Mesenteric fat pad (tissue), 1 donor: ENCODE measurements around the gene UPK1A. TPM values are rescaled to one million over a fixed set of nuclear protein-coding genes. Genes with fewer than 3 reads are reported as not detected.
"Not testable (repeated sequence)": the region's sequence is repeated elsewhere in the genome, so short reads cannot be mapped to it uniquely, and the experiment has no call there.

ENCODE experiments used
- DNase-seq: peaks from one replicate; pipeline ENCODE4 v3.0.0-alpha.2; 2020; ENCODE audit warnings: low spot score
- total RNA-seq: library from RNA; stranded (reverse); fragmentation: NEBNext Ultra II Directional; extraction: Animal tissue kit (Norgen Biotek cat#: 25700); gene quantifications from one replicate; pipeline ENCODE4 v1.2.1, GENCODE V29; 2021
- donor health status: DM: yes; HTN: yes; CAD: no.

Gene UPK1A
- total RNA-seq, 1 donor from 2014 or later, result 0.45 TPM

GRCh38 chr19:35716801-35717664 lies 50.7 kb downstream of the UPK1A start:
- DNase-seq, result peak; percentile 97

- no peak for DNase-seq
Observed at GRCh38 chr19:35717665-35718344, 51.5 kb downstream of the UPK1A start, which contains the start of gene KMT2B. KMT2B (plus strand) TSS chr19:35718003; CDS start chr19:35718019, 16 bp downstream.

GRCh38 chr19:35718345-35719041 lies 52.2 kb downstream of the UPK1A start:
- DNase-seq, result no peak

- DNase-seq, result no peak
Observed at GRCh38 chr19:35719402-35720162, 53.3 kb downstream of the UPK1A start.

GRCh38 chr19:35720163-35720524 lies 53.8 kb downstream of the UPK1A start:
- no peak for DNase-seq

- DNase-seq, result no peak
Observed at GRCh38 chr19:35720648-35721047, 54.3 kb downstream of the UPK1A start.

GRCh38 chr19:35721374-35721773 lies 55.1 kb downstream of the UPK1A start:
- no peak for DNase-seq

GRCh38 chr19:35722461-35722860 lies 56.1 kb downstream of the UPK1A start:
- no peak for DNase-seq

- DNase-seq, result no peak
Observed at GRCh38 chr19:35722897-35723296, 56.6 kb downstream of the UPK1A start.

- DNase-seq, result no peak
Observed at GRCh38 chr19:35723671-35724070, 57.4 kb downstream of the UPK1A start.

- not testable (repeated sequence) for DNase-seq
Observed at GRCh38 chr19:35724132-35724531, 57.8 kb downstream of the UPK1A start.

GRCh38 chr19:35724560-35724959 lies 58.2 kb downstream of the UPK1A start:
- no peak for DNase-seq

- no peak for DNase-seq
Observed at GRCh38 chr19:35725216-35725861, 59.0 kb downstream of the UPK1A start.

GRCh38 chr19:35727053-35727955 lies 61.0 kb downstream of the UPK1A start:
- no peak for DNase-seq

Other genes starting within 250 kb of the UPK1A start
- 2.4 TPM for gene FFAR2, start 218.3 kb upstream of the UPK1A start, total RNA-seq
- gene KRTDAP, start 176.1 kb upstream of the UPK1A start, total RNA-seq, result not detected
- 3.1 TPM for gene DMKN, start 152.9 kb upstream of the UPK1A start, total RNA-seq
- gene SBSN, start 138.2 kb upstream of the UPK1A start, total RNA-seq, result not detected
- gene GAPDHS, start 133.1 kb upstream of the UPK1A start, total RNA-seq, result not detected
- 86.8 TPM for gene TMEM147, start 120.9 kb upstream of the UPK1A start, total RNA-seq
- not detected for gene ATP4A, start 102.9 kb upstream of the UPK1A start, total RNA-seq
- gene PMIS2, start 80.3 kb upstream of the UPK1A start, total RNA-seq, result not detected
- 6.4 TPM for gene HAUS5, start 53.8 kb upstream of the UPK1A start, total RNA-seq
- 63.9 TPM for gene RBM42, start 37.5 kb upstream of the UPK1A start, total RNA-seq
- gene ETV2, start 24.8 kb upstream of the UPK1A start, total RNA-seq, result 0.74 TPM
- gene COX6B1, start 18.2 kb upstream of the UPK1A start, total RNA-seq, result 362 TPM
- gene ZBTB32, start 38.0 kb downstream of the UPK1A start, total RNA-seq, result not detected
- gene KMT2B, start 51.5 kb downstream of the UPK1A start, total RNA-seq, result 33.5 TPM
- gene IGFLR1, start 75.9 kb downstream of the UPK1A start, total RNA-seq, result 10.8 TPM
- gene U2AF1L4, start 78.9 kb downstream of the UPK1A start, total RNA-seq, result 12.8 TPM
- gene PSENEN, start 79.1 kb downstream of the UPK1A start, total RNA-seq, result 66.8 TPM
- gene LIN37, start 82.1 kb downstream of the UPK1A start, total RNA-seq, result 12.9 TPM
- gene HSPB6, start 90.5 kb downstream of the UPK1A start, total RNA-seq, result 506 TPM
- 16.6 TPM for gene PROSER3, start 91.7 kb downstream of the UPK1A start, total RNA-seq
- 2.7 TPM for gene ARHGAP33, start 109.0 kb downstream of the UPK1A start, total RNA-seq
- not detected for gene PRODH2, start 146.3 kb downstream of the UPK1A start, total RNA-seq
- not detected for gene NPHS1, start 186.0 kb downstream of the UPK1A start, total RNA-seq
- gene KIRREL2, start 190.4 kb downstream of the UPK1A start, total RNA-seq, result not detected
- 3.5 TPM for gene APLP1, start 202.1 kb downstream of the UPK1A start, total RNA-seq
- gene NFKBID, start 234.0 kb downstream of the UPK1A start, total RNA-seq, result 33.3 TPM
- gene HCST, start 236.0 kb downstream of the UPK1A start, total RNA-seq, result 20.9 TPM
- gene TYROBP, start 241.8 kb downstream of the UPK1A start, total RNA-seq, result 201 TPM